K562 (cell line): ENCODE results near the gene KLHDC7B.
"Not testable (repeated sequence)": the region's sequence is repeated elsewhere in the genome, so short reads cannot be mapped to it uniquely, and the experiment has no call there.

Experiments used
- CHD4 ChIP-seq: fragments of 200-600 bp; sonication (generic); IDR thresholded peaks from 3 replicates; pipeline ENCODE4 v1.6.1; 2012; ENCODE audit warnings: low read depth, mild to moderate bottlenecking, mixed read lengths, low read length, inconsistent platforms; ENCODE audit not compliant: insufficient read depth, insufficient replicate concordance, poor library complexity, severe bottlenecking
- KLF13 ChIP-seq: fragments of 450-650 bp; IDR thresholded peaks from 2 replicates; pipeline ENCODE4 v1.6.1; 2016; ENCODE audit warnings: missing genetic modification characterization, low read depth, mild to moderate bottlenecking, missing compliant biosample characterization, moderate library complexity, borderline replicate concordance
- MEF2A ChIP-seq: IDR thresholded peaks from 2 replicates; pipeline ENCODE4 v1.6.1; 2011; ENCODE audit warnings: low read depth, mild to moderate bottlenecking, low read length, moderate library complexity; ENCODE audit not compliant: control insufficient read depth
- NR3C1 ChIP-seq: sonication (generic); formaldehyde crosslinking; IDR thresholded peaks from 2 replicates; pipeline ENCODE4 v1.8.1; 2022; ENCODE audit warnings: missing genetic modification reagents
- POLR2A ChIP-seq: fragments of 450-650 bp; conservative IDR thresholded peaks from 2 replicates; pipeline ENCODE4 v1.6.1; 2016
- RCOR1 ChIP-seq, 2 experiments: IDR thresholded peaks; 2 replicates each; pipeline ENCODE4 v1.6.1; 2012; ENCODE audit warnings: low read depth in 2 of 2, low read length in 2 of 2, borderline replicate concordance in 1 of 2, improper control_type of control experiment in 1 of 2
- TCF7L2 ChIP-seq: fragments of 150-350 bp; IDR thresholded peaks from 2 replicates; pipeline ENCODE4 v1.6.1; 2016; ENCODE audit warnings: low read depth, mild to moderate bottlenecking, low read length, moderate library complexity
- TRIM24 ChIP-seq, 2 experiments: fragments of 450-650 bp; IDR thresholded peaks; 2 replicates each; pipeline ENCODE4 v1.6.1; 2016
- YBX1 ChIP-seq: fragments of 450-650 bp; IDR thresholded peaks from 2 replicates; pipeline ENCODE4 v1.7.1; 2016; ENCODE audit warnings: mild to moderate bottlenecking
- ZNF766 ChIP-seq: fragments of 200-800 bp; sonication (Bioruptor generic); conservative IDR thresholded peaks from 2 replicates; pipeline ENCODE4 v1.6.1; 2016; ENCODE audit warnings: missing genetic modification characterization, missing compliant biosample characterization
- TF ChIP-seq, protein P1 (sequence below): IDR thresholded peaks from 2 replicates; pipeline ENCODE4 v1.6.1; 2016; ENCODE audit warnings: missing genetic modification characterization, missing compliant biosample characterization
- TF ChIP-seq, protein P2 (sequence below): fragments of 200-800 bp; sonication (Bioruptor generic); IDR thresholded peaks from 2 replicates; pipeline ENCODE4 v1.6.1; 2016; ENCODE audit warnings: missing genetic modification characterization, missing compliant biosample characterization

DNA sequence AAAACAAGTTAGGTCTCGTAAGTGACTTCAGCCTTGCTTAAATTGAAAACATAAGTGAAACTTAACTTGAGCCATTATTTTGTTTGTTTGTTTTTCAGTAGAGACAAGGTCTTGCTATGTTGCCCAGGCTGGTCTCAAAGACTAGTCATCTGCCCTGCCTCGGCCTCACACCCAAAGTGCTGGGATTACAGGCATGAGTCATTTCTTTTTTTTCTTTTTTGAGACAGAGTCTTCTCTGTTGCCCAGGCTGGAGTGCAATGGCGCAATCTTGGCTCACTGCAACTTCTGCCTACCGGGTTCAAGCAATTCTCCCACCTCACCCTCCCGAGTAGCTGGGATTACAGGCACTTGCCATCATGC, 4.1 kb upstream of the KLHDC7B start:
- not testable (repeated sequence) for TF ChIP-seq NR3C1 (CRISPR knock-in tag); CHD4; YBX1; TRIM24 (IDR thresholded peaks at IDR 0.05); KLF13 (tag); ZNF766 (CRISPR knock-in tag); POLR2A; TCF7L2; MEF2A; RCOR1 (IDR thresholded peaks at IDR 0.05; ENCODE audit: borderline replicate concordance in 1 of 2, low read depth in 2 of 2, low read length in 2 of 2)
- TF ChIP-seq, protein P1, sequence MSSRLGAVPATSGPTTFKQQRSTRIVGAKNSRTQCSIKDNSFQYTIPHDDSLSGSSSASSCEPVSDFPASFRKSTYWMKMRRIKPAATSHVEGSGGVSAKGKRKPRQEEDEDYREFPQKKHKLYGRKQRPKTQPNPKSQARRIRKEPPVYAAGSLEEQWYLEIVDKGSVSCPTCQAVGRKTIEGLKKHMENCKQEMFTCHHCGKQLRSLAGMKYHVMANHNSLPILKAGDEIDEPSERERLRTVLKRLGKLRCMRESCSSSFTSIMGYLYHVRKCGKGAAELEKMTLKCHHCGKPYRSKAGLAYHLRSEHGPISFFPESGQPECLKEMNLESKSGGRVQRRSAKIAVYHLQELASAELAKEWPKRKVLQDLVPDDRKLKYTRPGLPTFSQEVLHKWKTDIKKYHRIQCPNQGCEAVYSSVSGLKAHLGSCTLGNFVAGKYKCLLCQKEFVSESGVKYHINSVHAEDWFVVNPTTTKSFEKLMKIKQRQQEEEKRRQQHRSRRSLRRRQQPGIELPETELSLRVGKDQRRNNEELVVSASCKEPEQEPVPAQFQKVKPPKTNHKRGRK: not testable (repeated sequence)
- TF ChIP-seq, protein P2, sequence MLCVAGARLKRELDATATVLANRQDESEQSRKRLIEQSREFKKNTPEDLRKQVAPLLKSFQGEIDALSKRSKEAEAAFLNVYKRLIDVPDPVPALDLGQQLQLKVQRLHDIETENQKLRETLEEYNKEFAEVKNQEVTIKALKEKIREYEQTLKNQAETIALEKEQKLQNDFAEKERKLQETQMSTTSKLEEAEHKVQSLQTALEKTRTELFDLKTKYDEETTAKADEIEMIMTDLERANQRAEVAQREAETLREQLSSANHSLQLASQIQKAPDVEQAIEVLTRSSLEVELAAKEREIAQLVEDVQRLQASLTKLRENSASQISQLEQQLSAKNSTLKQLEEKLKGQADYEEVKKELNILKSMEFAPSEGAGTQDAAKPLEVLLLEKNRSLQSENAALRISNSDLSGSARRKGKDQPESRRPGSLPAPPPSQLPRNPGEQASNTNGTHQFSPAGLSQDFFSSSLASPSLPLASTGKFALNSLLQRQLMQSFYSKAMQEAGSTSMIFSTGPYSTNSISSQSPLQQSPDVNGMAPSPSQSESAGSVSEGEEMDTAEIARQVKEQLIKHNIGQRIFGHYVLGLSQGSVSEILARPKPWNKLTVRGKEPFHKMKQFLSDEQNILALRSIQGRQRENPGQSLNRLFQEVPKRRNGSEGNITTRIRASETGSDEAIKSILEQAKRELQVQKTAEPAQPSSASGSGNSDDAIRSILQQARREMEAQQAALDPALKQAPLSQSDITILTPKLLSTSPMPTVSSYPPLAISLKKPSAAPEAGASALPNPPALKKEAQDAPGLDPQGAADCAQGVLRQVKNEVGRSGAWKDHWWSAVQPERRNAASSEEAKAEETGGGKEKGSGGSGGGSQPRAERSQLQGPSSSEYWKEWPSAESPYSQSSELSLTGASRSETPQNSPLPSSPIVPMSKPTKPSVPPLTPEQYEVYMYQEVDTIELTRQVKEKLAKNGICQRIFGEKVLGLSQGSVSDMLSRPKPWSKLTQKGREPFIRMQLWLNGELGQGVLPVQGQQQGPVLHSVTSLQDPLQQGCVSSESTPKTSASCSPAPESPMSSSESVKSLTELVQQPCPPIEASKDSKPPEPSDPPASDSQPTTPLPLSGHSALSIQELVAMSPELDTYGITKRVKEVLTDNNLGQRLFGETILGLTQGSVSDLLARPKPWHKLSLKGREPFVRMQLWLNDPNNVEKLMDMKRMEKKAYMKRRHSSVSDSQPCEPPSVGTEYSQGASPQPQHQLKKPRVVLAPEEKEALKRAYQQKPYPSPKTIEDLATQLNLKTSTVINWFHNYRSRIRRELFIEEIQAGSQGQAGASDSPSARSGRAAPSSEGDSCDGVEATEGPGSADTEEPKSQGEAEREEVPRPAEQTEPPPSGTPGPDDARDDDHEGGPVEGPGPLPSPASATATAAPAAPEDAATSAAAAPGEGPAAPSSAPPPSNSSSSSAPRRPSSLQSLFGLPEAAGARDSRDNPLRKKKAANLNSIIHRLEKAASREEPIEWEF (CRISPR knock-in tag): not testable (repeated sequence)
